Stimulated activated CD4-positive, alpha-beta T cell treated with anti-CD3 and anti-CD28 coated beads, Interleukin-1b, Interleukin-23, amount 100 ng/mL, for 24 hours (primary cell): ENCODE data around the gene SMG6.

Experiments
- DNase-seq, 4 experiments: peaks; one replicate each; pipeline ENCODE4 v3.0.0-alpha.2; 2020; ENCODE audit warnings: low read depth in 4 of 4, low spot score in 1 of 4

SMG6 gene

GRCh38 chr17:2237950-2238349, 65.6 kb downstream of the SMG6 start:
- DNase-seq: no peak

- no peak for DNase-seq
These were observed 66.1 kb downstream of the SMG6 start for GRCh38 chr17:2237521-2237921.

GRCh38 chr17:2235792-2236366, 67.7 kb downstream of the SMG6 start:
- DNase-seq: no peak

- no peak for DNase-seq
These were observed 68.3 kb downstream of the SMG6 start for GRCh38 chr17:2235265-2235664.

- DNase-seq: no peak
These were observed 70.1 kb downstream of the SMG6 start for GRCh38 chr17:2233441-2233947.

- no peak for DNase-seq
These were observed 71.3 kb downstream of the SMG6 start for GRCh38 chr17:2232244-2232638.

GRCh38 chr17:2230877-2231276, 72.7 kb downstream of the SMG6 start:
- DNase-seq: no peak

GRCh38 chr17:2227025-2227699, 76.4 kb downstream of the SMG6 start:
- DNase-seq: no peak

GRCh38 chr17:2223617-2223927, 80.0 kb downstream of the SMG6 start:
- DNase-seq: no peak

- DNase-seq: peak in 2 of 4 experiments; percentile 18 to 19
These were observed 80.5 kb downstream of the SMG6 start for GRCh38 chr17:2222901-2223616.

GRCh38 chr17:2222301-2222700, 81.3 kb downstream of the SMG6 start:
- DNase-seq: no peak

- DNase-seq: no peak
These were observed 85.2 kb downstream of the SMG6 start for GRCh38 chr17:2218426-2218825.

GRCh38 chr17:2215616-2216364, 87.8 kb downstream of the SMG6 start:
- DNase-seq: peak in 3 of 4 experiments; percentile 34 to 52 (median 45)

- no peak for DNase-seq
These were observed 88.5 kb downstream of the SMG6 start for GRCh38 chr17:2214929-2215615.

GRCh38 chr17:2214047-2214928, 89.3 kb downstream of the SMG6 start:
- no peak for DNase-seq

- DNase-seq: no peak
These were observed 90.2 kb downstream of the SMG6 start for GRCh38 chr17:2213291-2213960.

GRCh38 chr17:2212400-2212981, 91.1 kb downstream of the SMG6 start:
- DNase-seq: no peak

GRCh38 chr17:2211661-2212399, 91.8 kb downstream of the SMG6 start:
- DNase-seq: no peak
